Keratinocyte (primary cell): ENCODE measurements around the gene SOHLH1.

Source experiments
- CTCF ChIP-seq, 3 experiments: IDR thresholded peaks in 1 of 3; conservative IDR thresholded peaks in 1 of 3; optimal IDR thresholded peaks in 1 of 3; 2 replicates in 2 of 3; 3 replicates in 1 of 3; pipeline versions ENCODE3 to v1.5.1; 2011; ENCODE audit warnings: low read length in 3 of 3, mild to moderate bottlenecking in 3 of 3, moderate library complexity in 2 of 3, control low read depth in 1 of 3, inconsistent platforms in 1 of 3; ENCODE audit not compliant: insufficient read depth in 2 of 3; ENCODE audit errors: extremely low read depth in 1 of 3
- EZH2 ChIP-seq: IDR thresholded peaks from one replicate; pipeline ENCODE4 v1.6.1; 2012; ENCODE audit warnings: inconsistent platforms, mild to moderate bottlenecking, low read length, moderate library complexity

DNA sequence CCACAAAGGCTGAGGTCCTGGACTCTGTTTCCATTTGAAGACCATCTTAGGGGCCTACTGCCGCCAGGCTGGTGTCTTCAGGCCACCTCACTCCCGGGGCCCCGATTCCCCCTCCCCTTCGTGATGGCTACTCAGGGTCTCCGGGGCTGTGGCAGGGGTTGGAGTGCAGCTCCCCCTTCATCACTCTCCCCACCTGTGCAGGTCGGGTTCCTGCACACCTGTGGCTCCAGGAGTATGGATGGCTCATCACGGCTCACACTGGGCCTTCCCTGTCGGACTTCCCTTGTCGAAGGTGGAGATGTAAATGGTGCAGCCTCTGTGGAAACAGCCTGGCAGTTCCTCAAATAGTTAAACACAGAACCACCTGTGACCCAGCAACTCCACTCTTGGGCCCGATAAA, 24.3 kb downstream of the SOHLH1 start:
- TF ChIP-seq CTCF (optimal IDR thresholded peaks at IDR 0.05 in 1 of 3, IDR thresholded peaks at IDR 0.05 in 1 of 3, conservative IDR thresholded peaks at IDR 0.05 in 1 of 3; ENCODE audit: extremely low read depth in 1 of 3, insufficient read depth in 2 of 3, low read length in 3 of 3): no peak
- TF ChIP-seq EZH2: no peak
